Muscle of leg (tissue), 11 donors: Measurements from ENCODE around the gene VAPA. TPM values are rescaled to one million over a fixed set of nuclear protein-coding genes. Genes with fewer than 3 reads are reported as not detected.

Experiments
- DNase-seq: peaks from one replicate; pipeline ENCODE4 v3.0.0; 2013
- H3K27ac ChIP-seq: one replicate; pipeline ENCODE4 v1.5.1; 2013; ENCODE audit warnings: mild to moderate bottlenecking, low read length, control low read depth
- H3K27me3 ChIP-seq: one replicate; pipeline ENCODE4 v1.6.1; 2013; ENCODE audit warnings: low read length; ENCODE audit not compliant: control insufficient read depth, insufficient read depth
- H3K36me3 ChIP-seq: one replicate; pipeline ENCODE4 v1.6.1; 2013; ENCODE audit warnings: low read length; ENCODE audit not compliant: control insufficient read depth, insufficient read depth
- H3K4me1 ChIP-seq: one replicate; pipeline ENCODE4 v1.6.1; 2013; ENCODE audit warnings: low read length; ENCODE audit not compliant: control insufficient read depth, insufficient read depth
- H3K4me3 ChIP-seq: one replicate; pipeline ENCODE4 v1.5.1; 2013; ENCODE audit warnings: low read length, control low read depth
- H3K9me3 ChIP-seq: replicated peaks from 2 replicates; pipeline ENCODE4 v1.6.1; 2013; ENCODE audit warnings: low read depth, low read length; ENCODE audit not compliant: control insufficient read depth
- WGBS: methylation state at CpG from one replicate; pipeline ENCODE4 v1.1.5; 2013; ENCODE audit warnings: missing lambda C conversion rate; ENCODE audit not compliant: insufficient coverage; 5-methylcytosine and 5-hydroxymethylcytosine counted together
- polyA plus RNA-seq, 8 donors: library from polyadenylated mRNA; unstranded; fragments of 120-200 nt; gene quantifications; one replicate each; pipeline versions ENCODE4 v1.2.1 to v1.2.3, GENCODE V29; 2013; ENCODE audit warnings: inconsistent platforms in 1 of 8, low replicate concordance in 1 of 8; ENCODE audit not compliant: insufficient read length in 8 of 8, insufficient read depth in 1 of 8
- total RNA-seq: library from RNA; stranded (reverse); fragments of 120-200 nt; gene quantifications from one replicate; pipeline ENCODE4 v1.2.4, GENCODE V29; 2013

The VAPA gene
- total and polyA plus RNA-seq, 9 donors = 220 to 284 (median 234) TPM

DNA sequence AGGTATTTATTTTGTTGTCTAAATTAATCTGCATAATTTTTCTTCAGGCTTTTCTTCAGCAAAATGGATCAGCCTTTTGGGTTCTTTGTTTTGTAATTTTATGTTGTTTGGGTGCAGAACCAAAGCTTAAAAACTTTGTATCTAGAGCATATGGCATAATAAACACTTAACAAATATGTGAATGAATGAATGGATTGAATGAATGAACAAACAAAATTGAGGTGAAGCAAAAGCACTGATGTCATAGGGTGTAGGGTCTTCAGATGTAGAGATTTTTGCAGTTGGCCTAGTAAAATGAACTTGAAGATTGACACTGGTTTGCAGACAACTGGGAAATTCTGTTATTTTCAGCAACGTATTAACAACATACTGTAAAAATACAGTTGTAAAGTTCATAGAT is 17.3 kb downstream of the VAPA start:
- Histone ChIP-seq H3K27ac (no peak overlapping the region), H3K27me3 (no peaks in the 10 kb centered on the region), H3K36me3 (peaks cover 10% of the 10 kb centered on the region), H3K4me3 (no peak overlapping the region), H3K9me3 (no peaks in the 10 kb centered on the region), H3K4me1 (no peaks in the 10 kb centered on the region)
- WGBS = no CpG with 5 or more reads among the region's 1 CpG
- DNase-seq = no peak

DNA sequence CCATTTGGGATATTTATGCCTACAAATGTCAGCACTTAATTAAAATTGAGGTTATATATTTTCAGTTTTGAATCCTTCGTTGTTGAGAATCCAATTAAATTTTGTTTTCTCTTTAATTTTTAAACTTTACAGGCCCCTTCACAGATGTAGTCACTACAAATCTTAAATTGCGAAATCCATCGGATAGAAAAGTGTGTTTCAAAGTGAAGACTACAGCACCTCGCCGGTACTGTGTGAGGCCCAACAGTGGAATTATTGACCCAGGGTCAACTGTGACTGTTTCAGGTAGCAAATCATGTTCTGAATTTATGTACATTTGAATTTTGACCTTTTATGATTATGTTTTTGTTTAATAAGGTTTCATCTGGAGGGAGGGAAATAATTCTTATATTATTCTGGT is 17.9 kb downstream of the VAPA start:
- WGBS = 60% methylated on average over 3 of the region's 5 CpGs
- Histone ChIP-seq H3K27ac (no peak overlapping the region), H3K4me1 (no peaks in the 10 kb centered on the region)

GRCh38 chr18:9933865-9934264 is 20.0 kb downstream of the VAPA start:
- WGBS = no CpG with 5 or more reads among the region's 3 CpGs
- no peaks in the 10 kb centered on the region for H3K4me1 ChIP-seq
- H3K27ac ChIP-seq = no peak overlapping the region

More for the DNA sequence above, 17.9 kb downstream of the VAPA start:
- Histone ChIP-seq H3K4me3 (no peak overlapping the region), H3K27me3 (no peaks in the 10 kb centered on the region), H3K9me3 (no peaks in the 10 kb centered on the region), H3K36me3 (peaks cover 14% of the 10 kb centered on the region)
- DNase-seq = no peak

GRCh38 chr18:9934274-9934673 is 20.5 kb downstream of the VAPA start:
- no peaks in the 10 kb centered on the region for H3K27me3 ChIP-seq
- peaks cover 22% of the 10 kb centered on the region for H3K36me3 ChIP-seq
- no CpG with 5 or more reads among the region's 3 CpGs for WGBS
- no peak overlapping the region for H3K4me3 ChIP-seq
- no peaks in the 10 kb centered on the region for H3K9me3 ChIP-seq
- H3K27ac ChIP-seq = no peak overlapping the region
- DNase-seq = no peak
- no peaks in the 10 kb centered on the region for H3K4me1 ChIP-seq

More at GRCh38 chr18:9933865-9934264, 20.0 kb downstream of the VAPA start:
- Histone ChIP-seq H3K4me3 (no peak overlapping the region), H3K27me3 (no peaks in the 10 kb centered on the region), H3K36me3 (peaks cover 21% of the 10 kb centered on the region), H3K9me3 (no peaks in the 10 kb centered on the region)
- DNase-seq = no peak

DNA sequence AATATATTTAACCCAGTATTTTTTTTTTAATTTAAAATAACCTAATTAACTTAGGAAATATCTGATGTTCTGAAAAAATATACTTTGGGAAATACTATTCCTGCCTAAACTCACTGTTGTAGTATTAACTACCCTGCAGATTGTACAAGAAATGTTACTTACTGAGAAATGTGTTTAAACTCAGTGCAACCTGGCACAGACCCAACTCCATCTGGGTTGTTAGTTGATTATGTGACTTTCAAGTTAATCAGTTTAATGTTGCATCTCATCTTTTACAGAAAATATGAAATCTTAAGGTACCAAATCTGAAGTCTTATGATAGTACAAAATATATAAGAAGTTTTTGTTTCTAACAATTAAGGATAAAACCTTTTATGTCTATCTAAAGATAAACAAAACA is 27.3 kb downstream of the VAPA start:
- DNase-seq = no peak
- Histone ChIP-seq H3K27ac (no peak overlapping the region), H3K4me3 (no peak overlapping the region), H3K9me3 (no peaks in the 10 kb centered on the region), H3K27me3 (no peaks in the 10 kb centered on the region), H3K36me3 (peaks cover 16% of the 10 kb centered on the region), H3K4me1 (no peaks in the 10 kb centered on the region)

DNA sequence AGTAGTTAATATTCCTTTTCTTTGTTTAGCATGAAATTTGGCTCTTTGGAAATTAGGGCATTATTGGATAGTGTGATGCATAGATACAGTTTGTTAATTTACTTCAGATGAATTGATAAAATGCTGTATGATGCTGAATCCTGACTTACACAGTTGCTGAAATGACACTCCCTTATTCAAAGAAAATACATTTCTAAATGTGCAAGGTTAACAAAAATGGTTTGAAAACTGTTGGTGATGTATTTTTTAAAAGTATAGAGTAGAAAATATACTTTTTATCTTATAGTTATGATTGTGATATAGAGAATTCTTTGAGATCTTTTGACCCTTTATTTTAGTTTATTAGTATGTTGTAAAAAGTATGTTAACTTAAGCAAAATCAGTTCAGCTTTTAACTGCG is 27.8 kb downstream of the VAPA start:
- H3K4me1 ChIP-seq = no peaks in the 10 kb centered on the region
- no CpG with 5 or more reads among the region's 1 CpG for WGBS
- no peaks in the 10 kb centered on the region for H3K27me3 ChIP-seq
- H3K27ac ChIP-seq = no peak overlapping the region
- H3K9me3 ChIP-seq = no peaks in the 10 kb centered on the region
- no peak overlapping the region for H3K4me3 ChIP-seq
- no peak for DNase-seq
- peaks cover 18% of the 10 kb centered on the region for H3K36me3 ChIP-seq

GRCh38 chr18:9943311-9943710 is 29.5 kb downstream of the VAPA start:
- no CpG with 5 or more reads among the region's 4 CpGs for WGBS
- peaks cover 13% of the 10 kb centered on the region for H3K36me3 ChIP-seq

DNA sequence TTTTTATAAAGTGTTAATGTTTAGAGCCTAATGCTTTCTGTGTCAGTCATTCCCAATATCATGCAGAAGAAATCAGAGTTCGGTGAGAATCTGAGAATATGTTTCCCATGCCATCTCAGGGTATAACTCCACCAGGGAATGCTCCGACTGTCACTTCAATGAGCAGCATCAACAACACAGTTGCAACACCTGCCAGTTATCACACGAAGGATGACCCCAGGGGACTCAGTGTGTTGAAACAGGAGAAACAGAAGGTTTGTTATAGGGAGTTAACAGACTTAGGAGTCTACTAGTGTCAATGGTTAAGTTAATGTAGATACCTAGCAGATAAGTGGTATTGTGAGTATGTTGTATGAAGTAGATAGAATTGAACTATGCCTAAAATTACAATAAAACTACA is 31.0 kb downstream of the VAPA start:
- Histone ChIP-seq H3K36me3 (peaks cover 11% of the 10 kb centered on the region), H3K27ac (no peak overlapping the region), H3K4me3 (no peak overlapping the region), H3K9me3 (no peaks in the 10 kb centered on the region), H3K27me3 (no peaks in the 10 kb centered on the region), H3K4me1 (no peaks in the 10 kb centered on the region)
- no peak for DNase-seq
- 100% methylated on average over 1 of the region's 3 CpGs for WGBS

More at GRCh38 chr18:9943311-9943710, 29.5 kb downstream of the VAPA start:
- Histone ChIP-seq H3K4me3 (no peak overlapping the region), H3K27me3 (no peaks in the 10 kb centered on the region), H3K4me1 (no peaks in the 10 kb centered on the region), H3K9me3 (no peaks in the 10 kb centered on the region), H3K27ac (no peak overlapping the region)
- DNase-seq = no peak

DNA sequence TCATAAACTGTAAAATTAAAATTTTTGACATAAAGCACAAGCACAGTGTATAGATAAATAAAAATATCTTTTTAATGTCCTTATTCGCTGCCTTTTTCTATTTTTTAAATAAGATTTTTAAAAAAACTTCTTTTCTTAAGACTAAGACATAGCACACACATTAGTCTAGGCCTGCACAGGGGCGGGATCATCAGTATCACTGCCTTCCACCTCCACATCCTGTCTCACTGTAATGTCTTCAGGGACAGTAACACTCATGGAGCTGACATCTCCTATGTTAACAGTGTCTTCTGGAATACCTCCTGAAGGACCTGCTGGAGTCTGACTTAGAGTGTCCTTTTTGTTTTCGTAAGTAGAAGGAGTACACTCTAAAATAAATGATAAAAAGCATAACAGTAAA is 33.0 kb downstream of the VAPA start:
- Histone ChIP-seq H3K9me3 (no peaks in the 10 kb centered on the region), H3K36me3 (peaks cover 19% of the 10 kb centered on the region), H3K4me3 (no peak overlapping the region), H3K27me3 (no peaks in the 10 kb centered on the region), H3K4me1 (no peaks in the 10 kb centered on the region), H3K27ac (no peak overlapping the region)
- 100% methylated on average over 1 of the region's 3 CpGs for WGBS
- no peak for DNase-seq

GRCh38 chr18:9947248-9947647 is 33.4 kb downstream of the VAPA start:
- H3K36me3 ChIP-seq = peaks cover 24% of the 10 kb centered on the region

DNA sequence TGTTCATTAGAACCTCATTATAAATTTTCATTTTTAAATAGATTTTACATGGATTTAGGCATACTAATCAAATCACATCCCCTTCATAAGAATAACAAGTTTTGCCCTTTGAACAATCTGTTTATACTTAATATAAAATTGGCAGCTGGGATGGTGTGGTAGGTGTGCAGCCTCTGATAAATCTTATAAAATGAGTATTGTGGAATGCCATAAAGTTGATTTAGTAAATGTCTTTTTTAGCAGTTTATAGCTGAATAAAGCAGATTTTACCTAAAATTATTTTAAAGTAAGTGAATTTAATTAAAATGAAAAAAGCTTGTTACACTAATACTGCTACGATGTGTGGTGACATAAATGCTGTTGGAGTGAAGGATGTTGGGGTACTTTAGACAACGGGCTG is 35.5 kb downstream of the VAPA start:
- Histone ChIP-seq H3K27me3 (no peaks in the 10 kb centered on the region), H3K4me1 (no peaks in the 10 kb centered on the region), H3K9me3 (no peaks in the 10 kb centered on the region), H3K27ac (no peak overlapping the region), H3K4me3 (no peak overlapping the region), H3K36me3 (peaks cover 40% of the 10 kb centered on the region)
- DNase-seq = no peak
- no CpG with 5 or more reads among the region's 2 CpGs for WGBS

More at GRCh38 chr18:9947248-9947647, 33.4 kb downstream of the VAPA start:
- no peaks in the 10 kb centered on the region for H3K27me3 ChIP-seq
- H3K27ac ChIP-seq = no peak overlapping the region
- H3K4me1 ChIP-seq = no peaks in the 10 kb centered on the region
- WGBS = no CpG with 5 or more reads among the region's 1 CpG
- H3K9me3 ChIP-seq = no peaks in the 10 kb centered on the region
- DNase-seq = no peak
- no peak overlapping the region for H3K4me3 ChIP-seq
